Hematopoietic multipotent progenitor cell treated with erythropoietin and hydrocortisone succinate and interleukin-3 and kit ligand, for 17 days (in vitro differentiated cells): ENCODE results near the gene PRPF40B.
A peak's percentile ranks its signal among the peaks of the same experiment; 100 is the strongest.

Source experiments
- DNase-seq: peaks from one replicate; pipeline ENCODE4 v3.0.0-alpha.2; 2015; ENCODE audit warnings: low spot score

The PRPF40B gene

GRCh38 chr12:49635656-49636055, 12.3 kb downstream of the PRPF40B start:
- no peak for DNase-seq

DNA sequence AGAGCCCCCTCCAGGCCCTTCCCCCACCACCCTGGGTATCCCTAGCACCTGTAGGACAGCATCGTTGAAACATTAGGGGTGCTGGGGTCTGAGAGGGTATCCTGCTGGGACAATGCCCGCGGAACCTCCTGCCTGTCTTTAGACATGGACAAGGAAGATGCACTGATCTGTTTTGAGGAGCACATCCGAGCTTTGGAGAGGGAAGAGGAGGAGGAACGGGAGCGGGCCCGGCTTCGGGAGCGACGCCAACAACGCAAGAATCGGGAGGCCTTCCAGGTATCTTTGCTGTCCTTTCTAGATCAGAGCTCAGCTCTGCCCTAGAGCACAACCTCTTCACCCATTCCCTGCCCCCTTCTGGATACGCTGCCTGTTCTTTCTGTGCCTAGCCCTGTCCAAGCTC, 13.2 kb downstream of the PRPF40B start:
- DNase-seq, result no peak

GRCh38 chr12:49636979-49637755, 13.8 kb downstream of the PRPF40B start:
- peak; percentile 75 for DNase-seq

- DNase-seq, result no peak
Observed at GRCh38 chr12:49641748-49642369, 18.5 kb downstream of the PRPF40B start.

GRCh38 chr12:49642370-49642802, 19.0 kb downstream of the PRPF40B start:
- DNase-seq, result no peak

GRCh38 chr12:49643135-49643534, 19.8 kb downstream of the PRPF40B start:
- no peak for DNase-seq

- no peak for DNase-seq
Observed at GRCh38 chr12:49643961-49644619, 20.7 kb downstream of the PRPF40B start.

DNA sequence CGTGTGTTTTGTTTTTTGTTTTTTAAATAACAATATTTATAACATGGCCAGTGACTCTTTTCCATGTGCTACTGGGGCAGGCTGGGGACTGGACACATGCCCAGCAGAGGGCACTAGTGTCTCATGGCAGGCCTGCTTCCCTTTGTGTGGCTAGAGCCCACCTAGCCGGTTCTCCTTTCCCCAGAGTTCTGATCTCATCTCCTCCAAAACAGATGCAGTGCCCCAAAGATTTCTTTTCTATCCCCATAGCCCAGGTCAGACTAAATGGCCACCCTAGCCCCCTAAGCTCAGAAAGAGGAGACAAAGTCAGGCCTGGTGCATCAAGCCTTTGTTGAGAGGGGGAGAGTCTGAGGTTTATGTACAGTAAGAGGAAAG, 21.2 kb downstream of the PRPF40B start:
- DNase-seq, result peak; percentile 85

DNA sequence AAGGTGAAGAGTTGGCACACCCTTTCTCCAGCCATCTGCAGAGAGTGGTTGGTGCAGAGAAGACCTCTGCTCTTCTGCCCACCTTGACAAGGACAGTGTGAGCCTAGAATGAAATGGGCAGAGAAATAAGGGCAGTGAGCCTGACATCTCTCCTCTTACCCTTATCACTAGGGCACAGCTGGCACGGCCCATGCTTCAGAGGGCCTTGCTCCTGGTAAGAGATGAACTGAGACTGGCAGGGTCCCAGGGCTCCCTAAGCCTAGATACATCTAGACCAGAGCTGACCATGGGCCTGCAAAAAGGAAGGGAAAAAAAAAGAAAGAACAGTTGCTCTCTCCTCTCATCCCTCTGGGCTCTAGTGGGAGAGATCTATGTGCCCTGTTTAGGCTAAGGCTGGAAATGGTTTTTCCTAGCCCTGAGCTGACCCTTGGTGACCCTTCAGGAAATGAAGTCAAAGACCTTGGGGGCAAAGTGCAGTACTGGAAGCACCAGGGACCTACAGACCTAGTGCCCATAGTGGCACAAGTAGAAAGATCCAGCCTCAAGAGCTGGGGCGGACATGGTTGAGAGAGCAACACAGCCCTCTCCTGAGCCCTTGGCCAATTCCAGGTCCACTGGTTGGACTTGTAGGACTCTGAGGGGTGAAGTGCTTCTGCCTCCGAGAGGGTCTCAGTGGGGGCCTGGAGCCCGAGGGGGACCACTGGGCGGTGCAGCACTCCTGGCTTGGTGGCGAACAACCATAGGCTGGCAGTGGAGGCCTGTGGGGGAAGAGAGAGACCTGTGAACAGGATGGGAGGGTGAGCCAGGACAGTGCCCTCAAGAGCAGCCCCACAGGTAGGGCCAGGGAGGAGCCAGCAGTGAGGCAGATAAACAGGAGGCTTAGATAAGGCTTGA, 22.0 kb downstream of the PRPF40B start:
- DNase-seq, result peak; percentile 86

- peak; percentile 25 for DNase-seq
Observed at GRCh38 chr12:49646331-49646830, 23.0 kb downstream of the PRPF40B start.

GRCh38 chr12:49646871-49647654, 23.7 kb downstream of the PRPF40B start:
- no peak for DNase-seq

- DNase-seq, result no peak
Observed at GRCh38 chr12:49647827-49648711, 24.7 kb downstream of the PRPF40B start.

GRCh38 chr12:49648712-49649003, 25.3 kb downstream of the PRPF40B start:
- no peak for DNase-seq

GRCh38 chr12:49649445-49649844, 26.1 kb downstream of the PRPF40B start:
- DNase-seq, result no peak

DNA sequence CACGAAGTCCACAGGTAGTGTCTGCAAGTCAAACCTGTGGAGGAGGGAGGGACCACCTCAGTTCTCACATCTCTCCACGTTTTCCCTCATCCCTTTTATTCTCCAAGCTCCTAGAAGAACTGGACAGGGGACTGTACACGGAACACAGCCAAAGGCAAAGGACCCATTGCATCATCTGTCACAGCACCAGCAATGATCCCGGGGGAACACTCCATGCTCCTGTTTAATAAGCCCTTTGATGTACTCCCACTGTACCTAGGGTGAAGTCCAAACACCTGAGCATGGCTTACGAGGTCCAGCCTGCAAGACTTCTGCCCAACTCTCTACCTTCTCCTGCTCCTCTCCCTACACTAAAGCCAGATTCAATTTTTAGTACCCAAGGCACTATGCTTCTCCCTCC, 26.5 kb downstream of the PRPF40B start:
- DNase-seq, result no peak

DNA sequence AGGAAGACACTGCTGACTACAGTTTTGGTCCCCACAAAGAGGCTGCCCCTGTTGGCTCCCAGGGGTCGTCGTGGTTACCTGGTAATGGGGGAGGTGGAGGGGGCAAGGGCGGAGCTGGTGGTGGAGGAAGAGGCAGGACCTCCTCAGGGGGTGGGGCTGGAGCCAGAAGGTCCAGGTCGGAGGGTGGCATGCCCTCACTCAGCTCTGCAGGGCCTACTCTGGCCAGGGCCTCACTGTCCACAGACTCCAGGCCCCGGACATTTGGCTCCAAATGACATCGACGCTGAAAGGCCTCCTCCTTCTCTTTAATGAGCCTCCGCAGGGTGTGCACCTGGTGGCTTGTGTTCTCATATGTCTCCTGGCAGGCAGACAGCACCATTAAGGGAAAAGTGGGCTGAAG, 28.5 kb downstream of the PRPF40B start:
- DNase-seq, result no peak

DNA sequence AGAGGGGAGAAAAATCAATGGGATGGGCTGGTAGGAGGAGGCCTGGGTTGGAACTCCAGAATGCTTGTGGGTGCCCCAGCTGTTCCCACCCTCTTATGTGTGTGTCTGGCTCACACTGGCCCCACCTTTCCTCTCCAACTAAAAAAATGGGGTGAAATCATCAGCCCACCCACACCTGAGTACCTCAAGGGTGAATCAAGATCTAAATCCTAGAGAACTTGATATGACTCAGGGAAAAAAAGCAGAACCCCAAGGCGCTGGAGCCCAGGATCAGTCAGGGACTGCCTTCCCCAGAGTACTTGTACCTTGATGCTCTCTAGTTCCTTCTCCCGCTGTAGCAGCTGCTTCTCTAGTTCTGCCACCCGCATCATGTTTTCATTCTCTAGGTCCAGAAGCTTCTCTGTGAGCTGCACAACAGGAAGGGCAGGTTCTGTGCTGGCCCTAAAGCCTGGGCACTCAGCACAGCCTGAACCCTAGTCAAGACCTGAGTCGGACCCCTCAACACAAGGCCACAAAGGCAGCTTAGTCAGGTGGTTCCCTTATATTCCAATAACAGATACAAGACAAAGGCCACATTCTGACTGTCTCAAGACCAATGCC, 29.7 kb downstream of the PRPF40B start:
- DNase-seq, result no peak

DNA sequence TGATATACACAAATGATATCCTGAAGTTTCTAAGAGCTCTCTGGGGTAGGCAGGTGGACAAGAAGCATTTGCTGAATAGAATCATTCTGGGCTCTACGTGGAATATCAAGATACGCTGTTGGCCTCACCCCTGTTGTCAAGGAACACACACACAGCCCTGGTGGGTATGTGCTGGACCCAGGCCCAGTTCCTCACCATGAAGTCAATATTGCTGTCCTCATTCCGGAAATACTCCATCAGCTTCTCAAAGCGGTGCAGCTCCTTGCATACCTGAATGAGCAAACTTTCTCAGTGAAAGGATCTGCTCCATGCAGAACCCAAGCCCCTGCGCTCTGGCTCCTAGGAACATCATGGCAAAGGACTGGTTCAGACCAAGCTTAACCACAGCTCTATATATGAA, 31.4 kb downstream of the PRPF40B start:
- DNase-seq, result no peak

GRCh38 chr12:49655595-49656236, 32.4 kb downstream of the PRPF40B start:
- DNase-seq, result no peak
